MV-4-11 (cell line): ENCODE measurements around the gene NUDT2.

Source experiments
- DNase-seq: peaks from one replicate; lab custom pipeline; 2025; lab: John Stamatoyannopoulos, UW

NUDT2 gene

DNA sequence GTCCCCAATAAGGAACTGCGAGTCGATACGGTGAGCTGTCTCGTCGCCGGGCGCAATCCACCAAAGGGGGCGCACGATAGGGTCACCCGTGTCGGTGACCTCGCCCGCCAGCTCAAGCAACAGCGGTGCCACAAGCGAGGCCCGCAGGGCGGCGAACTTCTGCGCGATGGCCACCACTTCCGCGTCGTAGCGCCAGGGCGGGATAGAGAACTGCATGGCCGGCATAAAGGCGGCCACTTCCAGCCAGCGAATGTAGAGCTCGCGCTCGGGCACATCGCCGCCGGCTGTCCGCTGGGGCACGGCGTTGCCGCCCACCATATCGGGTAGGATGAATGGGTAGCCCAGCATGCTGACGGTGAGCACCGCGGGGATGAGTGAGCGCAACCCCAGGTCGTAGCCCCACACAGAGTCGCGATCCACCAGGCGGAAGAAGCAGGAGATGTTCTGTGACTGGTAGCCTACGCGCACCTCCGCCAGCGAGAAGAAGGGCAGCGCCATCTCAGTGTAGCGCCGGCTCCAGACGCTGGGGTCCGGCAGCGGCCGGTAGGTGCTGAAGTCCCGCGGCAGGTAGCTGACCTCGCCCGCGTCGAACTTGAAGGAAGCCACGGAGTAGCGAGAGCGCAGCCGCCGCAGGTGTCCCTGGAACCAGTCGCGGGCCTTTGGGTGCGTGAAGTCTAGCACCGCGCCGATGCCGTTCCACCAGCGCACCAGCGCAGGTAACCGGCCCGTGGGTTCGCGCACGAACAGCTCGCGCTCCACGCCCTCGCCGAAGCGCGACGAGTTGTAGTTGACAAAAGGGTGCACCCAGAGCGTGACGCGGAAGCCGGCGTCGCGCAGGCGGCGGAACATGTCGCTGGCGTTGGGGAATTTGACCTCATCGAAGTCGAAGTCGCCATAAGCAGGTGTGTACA lies 41.9 kb downstream of the NUDT2 start:
- DNase-seq = no peak

DNA sequence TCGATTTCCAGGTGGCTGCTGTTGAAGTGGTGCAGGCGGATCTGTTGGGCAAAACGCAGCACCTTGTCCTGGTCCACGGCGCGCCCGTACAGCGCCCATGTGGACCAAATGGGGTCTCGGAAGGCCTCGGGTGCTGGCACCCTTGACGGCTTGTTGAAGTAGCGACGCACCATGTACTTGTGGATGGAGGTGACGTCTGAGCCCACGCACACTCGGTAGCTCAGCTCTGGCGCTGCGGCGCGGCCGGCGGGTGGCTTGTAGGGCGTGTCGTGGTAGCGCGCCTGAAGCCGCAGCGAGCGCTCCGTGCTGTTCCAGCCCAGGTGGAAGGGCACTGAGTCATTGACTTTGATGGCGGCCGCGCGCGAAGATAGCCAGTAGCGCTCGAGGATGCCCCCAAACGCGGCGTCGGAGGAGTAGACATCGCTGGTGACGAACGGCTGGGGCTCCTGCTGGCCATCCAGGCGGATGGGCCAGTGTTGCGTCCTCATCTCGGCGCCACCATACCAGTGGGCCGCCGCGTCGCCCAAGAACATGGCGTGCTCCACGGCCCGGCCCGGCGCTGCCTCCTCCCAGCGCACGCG lies 42.6 kb downstream of the NUDT2 start:
- DNase-seq = no peak

DNA sequence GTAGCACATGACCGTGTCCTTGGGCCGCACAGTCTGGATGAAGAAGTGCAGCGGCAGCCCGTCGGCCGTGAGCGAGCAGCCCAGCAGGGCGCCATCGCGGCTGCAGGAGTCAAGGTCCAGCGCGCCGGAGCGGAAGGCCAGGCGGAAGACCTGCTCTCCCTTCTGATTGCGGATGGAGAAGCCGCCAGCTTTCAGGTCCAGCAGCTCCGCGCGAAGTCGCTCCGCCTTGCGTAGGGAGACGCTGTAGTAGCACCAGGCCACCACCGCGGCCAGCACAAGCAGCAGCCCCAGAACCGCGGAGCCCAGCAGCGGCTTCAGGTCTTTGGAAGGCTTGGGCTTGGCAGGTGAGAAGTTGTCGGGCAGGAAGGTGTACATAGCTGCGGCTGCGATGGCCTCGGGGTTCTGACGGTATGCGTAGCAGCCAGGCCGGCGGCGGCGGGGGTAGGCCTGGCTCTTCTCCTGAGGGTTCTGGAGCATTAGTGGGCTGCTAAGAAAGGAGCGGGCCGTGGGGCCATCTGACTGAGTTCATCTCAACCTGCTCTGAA lies 43.2 kb downstream of the NUDT2 start:
- DNase-seq = no peak

DNA sequence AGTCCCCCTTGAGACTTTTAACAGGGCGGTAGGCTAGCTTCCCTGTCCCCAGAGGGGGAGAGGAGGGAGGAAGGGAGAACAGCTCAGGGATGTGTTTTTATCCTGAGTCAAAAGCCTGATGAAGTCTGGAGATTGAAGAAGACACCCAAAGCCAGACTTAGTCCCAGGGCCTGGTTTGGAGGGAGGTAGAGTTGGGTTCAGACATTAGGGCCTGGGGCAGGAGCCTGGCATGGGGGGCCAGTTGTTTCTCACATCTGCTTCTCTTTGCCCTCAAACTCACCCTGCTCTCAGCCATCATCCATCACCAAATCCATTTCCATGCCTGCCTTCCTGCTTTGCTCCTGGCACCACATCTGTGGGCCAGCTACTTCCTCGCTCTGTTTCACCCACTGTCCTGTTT lies 44.4 kb downstream of the NUDT2 start:
- DNase-seq = peak; percentile 29

DNA sequence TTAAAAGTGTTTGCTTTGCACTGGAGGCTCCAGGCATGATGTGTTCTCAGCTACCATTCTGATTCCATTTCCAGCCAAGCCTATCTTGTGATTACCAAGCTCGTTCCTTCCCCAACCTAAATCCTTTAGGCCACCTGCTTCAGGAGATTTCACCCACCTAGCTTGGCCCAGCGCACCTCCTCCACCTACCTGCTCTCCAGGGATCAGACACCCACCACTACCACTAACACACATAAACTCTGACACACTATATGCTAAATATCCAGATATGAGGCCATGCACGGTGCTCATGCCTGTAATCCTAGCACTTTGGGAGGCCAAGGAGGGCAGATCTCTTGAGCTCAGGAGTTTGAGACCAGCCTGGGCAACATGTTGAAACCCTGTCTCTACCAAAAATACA lies 45.0 kb downstream of the NUDT2 start:
- no peak for DNase-seq

DNA sequence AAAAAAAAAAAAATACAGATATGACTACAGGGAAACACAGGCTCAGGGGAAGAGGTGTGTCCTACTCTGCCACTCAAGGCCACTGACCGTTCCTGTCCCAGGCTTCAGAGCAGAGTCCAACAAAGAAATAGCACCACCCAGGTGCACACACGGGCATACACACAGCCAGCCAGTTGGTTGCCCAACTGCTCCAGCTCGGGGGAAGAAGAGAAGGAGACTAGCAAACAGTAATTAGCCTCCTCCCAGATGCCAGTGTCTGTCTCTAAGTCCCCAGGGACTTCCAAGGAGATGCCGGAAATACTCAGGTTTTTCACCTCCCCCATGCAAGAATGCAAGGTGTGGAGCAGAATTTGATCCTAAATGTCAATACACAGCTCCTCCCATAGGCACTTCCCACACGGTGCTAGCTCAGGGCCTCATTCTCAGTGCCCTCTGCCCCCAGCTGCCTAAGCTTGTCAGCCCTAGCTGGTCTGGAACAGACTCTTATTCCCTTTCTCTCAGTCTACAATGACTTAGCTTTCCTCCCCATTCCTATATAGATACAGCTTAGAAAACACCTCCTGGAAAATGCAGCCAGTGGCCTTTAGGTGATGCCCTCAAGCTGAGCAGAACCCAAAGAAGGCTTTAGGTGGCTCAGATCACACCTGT lies 45.7 kb downstream of the NUDT2 start:
- no peak for DNase-seq

DNA sequence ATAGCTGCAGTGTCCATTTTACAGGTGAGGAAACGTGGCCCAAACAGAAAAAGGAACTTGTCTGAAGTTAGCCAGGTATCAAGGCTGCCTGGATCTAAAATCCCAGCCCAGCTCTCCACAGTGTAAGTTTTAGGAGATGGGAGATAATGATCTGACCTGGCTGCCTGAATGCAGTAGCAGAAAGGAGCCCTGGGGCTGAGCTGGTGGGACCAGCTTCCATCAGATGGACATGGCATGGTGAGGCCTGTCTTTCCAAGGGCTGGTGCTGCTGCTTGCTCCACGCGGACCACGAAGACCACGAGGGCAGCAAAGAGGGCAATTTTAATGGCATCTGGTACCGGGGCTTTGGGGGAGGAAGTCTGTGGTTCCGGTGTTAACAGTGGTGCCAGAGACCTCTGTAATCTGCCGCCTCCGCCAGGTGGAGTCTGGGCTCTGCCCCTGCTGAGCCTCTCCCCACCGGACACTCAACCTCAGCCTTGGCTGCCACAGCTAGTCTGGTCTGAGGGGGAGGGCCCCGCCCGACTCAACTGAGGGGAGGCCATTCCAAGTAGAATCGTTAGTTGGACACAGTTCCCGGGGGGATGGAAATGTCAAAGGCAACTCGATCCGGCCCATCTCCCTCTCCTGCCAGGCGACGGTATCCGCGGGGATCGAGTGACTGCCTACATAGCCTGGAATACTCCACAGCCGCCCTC lies 46.7 kb downstream of the NUDT2 start:
- DNase-seq = peak; percentile 13

DNA sequence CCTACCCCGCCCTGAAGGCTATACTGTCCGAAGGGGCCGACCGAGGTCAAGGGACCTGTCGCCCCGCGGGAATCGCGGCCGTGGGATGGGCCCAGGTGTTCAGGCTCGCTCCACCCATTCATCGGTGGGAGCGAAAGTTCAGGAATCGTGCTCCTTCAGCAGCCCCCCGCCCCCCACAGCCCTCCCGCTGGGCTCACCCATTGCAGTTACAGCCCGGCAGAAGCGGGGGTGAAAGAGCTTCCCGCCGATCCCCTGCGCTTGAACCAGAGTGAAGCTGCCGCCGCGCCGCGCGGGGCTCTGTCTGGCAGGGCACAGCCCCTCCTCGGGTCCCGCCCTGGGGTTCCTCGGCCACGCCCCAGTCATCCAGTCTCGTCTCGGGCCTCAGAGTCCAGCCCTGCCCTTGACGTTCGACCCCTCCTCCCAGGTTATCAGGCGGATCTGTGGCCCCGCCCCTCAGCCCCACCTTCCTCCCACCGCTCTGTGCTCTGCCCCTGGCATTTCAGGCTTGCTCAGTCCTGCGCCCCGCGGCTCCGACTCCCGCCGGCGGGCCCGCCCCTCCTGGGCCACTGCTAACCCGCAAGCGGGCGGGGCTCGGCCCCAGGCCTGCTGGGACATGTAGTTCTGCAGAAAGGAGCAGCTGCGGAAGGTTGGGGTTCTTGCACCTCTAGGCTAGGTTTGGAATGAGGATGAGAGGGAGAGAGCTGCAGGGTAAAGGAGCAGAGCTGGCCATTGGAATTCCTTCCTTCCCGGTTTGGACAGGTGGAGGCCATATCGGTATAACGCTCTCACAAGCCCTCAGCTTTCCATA lies 47.4 kb downstream of the NUDT2 start, which contains the start of gene MYORG:
TSS of gene MYORG (minus strand) at position 303 of the 808 bp plus-strand sequence. CDS start 3,955 bp downstream, outside the sequence.
- peak; percentile 94 for DNase-seq

DNA sequence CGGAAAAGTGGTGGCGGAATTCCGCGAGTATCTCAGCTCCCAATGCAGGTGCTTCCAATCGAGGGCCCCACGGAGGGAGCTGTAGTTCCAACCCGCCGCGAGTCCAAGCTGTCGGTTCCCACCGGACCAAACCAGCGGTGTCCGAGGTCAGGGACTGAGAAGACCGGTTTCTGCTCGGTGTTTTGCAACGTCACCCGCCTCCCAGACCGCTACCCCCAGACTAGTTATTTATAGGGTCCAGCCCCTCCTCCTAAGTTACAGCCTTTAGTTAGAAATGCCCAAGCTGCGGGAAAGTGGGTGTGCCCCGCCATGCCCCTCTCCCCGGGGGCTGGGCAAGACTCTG lies 48.0 kb downstream of the NUDT2 start:
- DNase-seq = peak; percentile 46

DNA sequence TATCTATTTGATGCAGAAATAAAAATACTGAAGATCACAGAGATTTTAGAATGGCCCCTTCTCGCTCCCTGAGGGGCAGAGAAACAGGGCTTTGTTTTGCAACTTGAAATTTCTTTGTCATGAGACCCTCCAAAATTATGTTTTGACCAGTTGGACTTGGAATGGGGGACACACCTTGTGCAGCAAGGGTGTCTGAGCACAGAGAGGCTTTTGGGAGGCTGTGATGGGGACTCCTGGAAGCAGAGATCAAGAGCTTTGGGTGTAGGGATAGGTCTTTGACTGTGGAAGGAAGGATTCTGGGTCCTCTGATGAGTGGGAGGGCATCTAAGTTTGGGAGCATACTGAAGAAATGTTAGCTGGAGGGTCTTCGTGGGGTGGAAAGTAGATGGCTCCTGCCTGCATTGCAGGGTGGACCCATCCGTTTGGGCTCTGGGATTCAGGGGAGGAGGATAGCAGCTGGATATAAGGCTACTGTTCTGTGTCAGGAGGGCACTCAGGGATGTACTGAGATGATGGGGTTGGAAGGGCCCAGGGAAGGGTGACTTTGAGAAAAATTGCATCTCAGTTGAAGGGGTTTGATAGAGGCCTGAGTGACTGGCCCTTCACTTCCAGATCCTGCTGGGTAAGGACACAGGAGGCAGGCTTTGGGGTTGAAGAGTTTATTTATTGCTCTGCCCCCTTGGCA lies 49.1 kb downstream of the NUDT2 start:
- DNase-seq = no peak

DNA sequence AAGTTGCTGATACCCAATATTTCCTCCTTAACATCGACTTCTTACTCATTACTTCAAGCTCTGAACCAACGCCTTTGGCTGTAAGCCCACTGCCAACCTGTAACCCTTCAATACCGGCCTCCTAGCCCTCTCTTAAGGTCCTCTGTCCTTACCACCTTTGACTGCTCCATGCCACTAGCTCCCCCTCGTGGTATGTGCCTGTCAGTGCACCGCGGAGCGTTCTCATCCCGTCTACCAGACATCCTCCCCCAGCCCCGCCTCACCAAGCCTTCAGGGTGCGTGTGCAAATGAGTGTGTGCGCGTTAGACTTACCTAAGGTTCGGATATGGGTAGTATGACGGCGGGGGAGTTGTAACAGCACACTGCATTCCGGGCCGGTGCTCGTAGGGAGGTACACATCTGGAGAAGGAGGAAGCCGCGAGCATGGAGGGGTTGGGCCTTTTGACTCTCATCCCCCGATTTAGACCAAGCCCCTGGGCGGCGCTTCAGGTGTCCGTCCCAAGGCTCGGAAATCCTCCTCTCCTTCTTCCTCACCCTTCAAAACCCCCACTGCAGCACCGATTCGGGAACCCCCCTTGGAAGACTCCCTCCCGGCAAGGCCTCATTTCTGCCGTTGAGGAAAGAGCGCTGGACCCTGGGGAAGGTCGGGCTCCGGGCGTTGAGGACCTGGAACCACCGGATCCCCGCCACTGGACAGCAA lies 50.1 kb downstream of the NUDT2 start:
- DNase-seq = peak; percentile 82

DNA sequence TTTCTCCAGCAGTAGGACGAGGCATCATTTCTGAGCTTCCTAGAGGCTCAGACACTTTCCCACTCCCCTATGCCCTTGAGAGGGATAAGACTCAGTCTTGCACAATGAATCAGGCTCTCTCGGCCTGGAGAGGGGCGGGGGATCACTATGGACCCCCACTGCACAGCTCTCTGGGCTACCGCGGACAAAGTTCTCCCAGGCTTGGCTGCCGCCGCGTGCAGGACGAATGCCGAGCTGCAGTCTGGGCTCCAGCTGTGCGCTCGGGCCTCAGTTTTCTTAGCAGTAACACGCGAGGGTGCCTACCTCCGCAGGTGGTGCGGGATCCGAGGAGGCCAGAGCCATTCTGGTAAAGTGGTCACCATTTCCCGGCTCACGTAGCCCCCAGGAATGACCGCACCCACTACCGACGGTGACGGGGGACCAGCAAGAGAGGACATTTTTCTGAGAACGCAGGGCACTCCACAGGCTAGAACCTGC lies 50.7 kb downstream of the NUDT2 start:
- DNase-seq = no peak

DNA sequence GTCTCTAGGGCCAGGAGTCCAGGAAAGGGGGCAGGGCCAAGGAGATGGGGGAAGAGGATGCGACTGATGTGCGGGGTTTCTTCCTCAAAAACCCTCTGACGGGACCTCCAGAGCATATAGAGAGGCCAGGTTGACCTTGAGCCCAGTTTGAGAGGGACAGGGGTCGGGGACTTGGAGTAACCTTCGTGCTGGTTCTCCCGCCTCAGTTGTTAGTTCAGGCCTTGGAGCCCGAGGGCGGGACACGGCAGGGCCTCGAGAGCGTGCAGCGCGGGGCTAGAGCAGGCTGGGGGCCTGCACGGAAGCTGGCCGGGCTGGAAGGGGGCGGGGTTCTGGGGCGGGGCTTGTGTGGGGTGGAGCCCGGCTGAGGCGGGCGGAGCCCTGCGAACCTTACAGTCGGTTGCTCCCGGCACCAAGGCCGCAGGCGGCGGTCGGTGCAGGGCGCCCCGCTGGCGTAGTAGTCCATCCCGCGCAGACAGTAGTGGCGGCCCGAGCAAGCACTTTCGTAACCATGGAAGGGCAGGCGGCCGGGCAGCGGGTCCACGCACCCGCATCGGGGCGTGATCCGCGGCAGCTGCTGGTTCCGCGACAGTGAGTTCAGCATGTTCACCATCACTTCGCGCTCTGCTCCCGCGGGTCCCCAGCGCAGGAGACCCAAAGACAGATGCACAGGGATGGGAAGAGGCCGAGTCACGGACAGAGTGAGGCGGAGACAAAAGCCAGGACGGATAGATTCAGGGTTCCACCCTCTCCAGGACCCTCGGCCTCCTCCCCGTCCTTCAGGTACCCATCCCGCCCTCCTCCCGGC lies 51.3 kb downstream of the NUDT2 start:
- peak; percentile 76 for DNase-seq

DNA sequence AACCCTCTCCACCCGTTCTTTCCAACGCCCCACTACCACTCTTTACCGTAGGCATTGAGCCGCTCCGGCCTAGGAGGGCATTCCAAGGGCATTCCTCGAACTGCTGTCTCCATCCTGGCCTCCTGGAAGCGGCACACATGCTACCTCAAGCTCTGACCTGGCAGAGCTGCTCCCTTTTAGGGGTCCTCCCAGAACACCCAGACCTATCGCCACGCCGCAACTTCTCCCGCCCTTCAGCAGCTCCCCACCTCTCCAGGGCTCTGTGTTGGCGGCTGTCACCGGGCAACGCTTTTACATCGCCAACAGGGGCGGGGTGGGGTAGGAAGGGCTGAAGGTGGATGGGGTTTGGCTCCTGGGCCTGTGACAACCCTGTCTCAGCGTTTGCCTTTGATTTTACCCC lies 52.0 kb downstream of the NUDT2 start:
- no peak for DNase-seq

DNA sequence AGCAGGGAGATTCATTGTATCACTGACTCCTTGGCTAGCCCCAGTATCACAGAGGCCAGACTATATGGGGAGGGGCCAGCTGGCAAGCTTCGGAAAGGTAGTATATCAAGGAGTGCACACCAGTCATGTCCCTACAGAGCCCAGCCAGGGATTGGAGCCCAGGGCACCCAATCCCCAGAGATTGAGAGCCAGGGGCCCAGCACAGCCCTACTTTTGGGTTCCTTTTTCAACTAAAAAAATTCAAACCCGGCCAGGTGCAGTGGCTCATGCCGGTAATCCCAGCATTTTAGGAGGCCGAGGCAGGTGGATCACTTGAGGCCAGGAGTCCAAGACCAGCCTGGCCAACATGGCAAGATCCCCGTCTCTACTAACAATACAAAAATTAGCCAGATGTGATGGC lies 52.7 kb downstream of the NUDT2 start:
- no peak for DNase-seq

DNA sequence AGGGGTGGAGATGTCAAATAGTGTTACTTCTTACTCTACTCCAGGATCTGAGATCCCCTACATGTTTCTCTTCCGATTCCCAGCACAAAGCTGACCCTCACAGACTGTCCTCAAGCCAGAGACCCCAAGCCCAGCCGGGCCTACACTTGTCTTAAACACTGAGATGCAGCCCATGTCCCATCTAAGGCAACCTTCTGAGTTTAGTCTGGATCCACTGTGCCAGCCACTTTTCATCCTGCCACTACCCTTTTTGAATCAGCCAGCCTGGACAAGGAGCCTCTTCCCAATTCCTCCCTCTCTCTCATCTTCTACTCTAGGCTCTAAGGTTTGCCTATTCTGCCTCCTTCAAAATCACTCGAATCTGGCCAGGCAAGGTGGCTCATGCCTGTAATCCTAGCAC lies 53.5 kb downstream of the NUDT2 start:
- DNase-seq = no peak

DNA sequence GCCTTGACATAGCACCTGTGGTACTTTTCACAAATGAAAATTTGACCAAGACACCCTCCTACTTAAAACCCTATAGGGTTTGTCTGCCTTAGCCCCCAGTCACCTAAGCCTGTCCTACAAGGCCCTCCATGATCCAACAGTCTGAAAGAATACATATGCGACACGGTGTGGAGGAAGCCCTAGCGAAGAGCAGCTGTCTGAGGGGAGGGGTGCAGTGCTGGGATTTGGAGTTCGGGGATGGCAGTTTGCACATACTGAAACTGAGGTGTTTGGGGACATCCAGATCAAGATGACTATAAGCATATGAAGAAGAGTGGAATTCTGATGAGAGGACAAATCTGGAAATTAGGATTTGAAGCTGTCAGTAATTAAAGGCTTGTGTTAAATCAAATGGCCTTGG lies 54.5 kb downstream of the NUDT2 start:
- DNase-seq = no peak

DNA sequence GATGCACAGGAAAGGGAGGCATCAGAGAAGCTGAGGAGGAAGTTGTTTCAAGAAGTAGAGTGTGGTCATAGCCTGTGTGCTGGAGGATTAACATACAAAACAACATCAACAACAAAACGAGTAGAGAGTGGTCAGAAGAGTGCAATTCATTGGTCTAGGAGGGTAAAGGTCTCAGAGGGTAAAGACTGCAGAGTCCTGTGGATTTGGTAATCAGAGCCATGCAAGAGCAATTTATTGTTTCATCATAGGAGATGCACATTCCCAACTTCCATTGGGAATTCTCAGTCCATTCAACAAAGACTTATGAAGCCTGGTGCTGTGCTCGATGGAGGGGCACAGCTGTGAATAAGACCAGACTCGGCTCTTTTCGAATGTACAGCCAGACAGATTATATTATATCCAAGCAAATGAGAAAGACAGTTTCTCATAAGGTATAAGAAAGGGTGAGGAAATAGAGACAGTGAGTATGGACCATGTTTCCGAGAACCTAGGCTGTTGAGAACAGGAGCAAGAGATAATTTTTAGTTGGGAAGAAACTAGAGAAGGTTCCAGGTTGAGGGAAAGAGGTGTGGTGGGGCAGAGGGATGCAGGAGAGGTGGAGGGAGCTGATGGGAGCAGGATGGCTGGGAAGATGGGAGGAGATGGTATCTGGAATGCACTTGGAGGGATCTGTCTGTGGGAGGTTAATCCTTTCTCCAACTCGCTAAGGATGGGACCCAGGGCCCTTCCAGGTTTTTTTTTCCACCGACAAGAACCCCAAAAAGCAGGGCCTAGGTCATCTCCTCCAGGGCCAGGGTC lies 55.2 kb downstream of the NUDT2 start:
- DNase-seq = peak; percentile 14
